ENCODE data around the gene HCRTR2. TPM values are rescaled to one million over a fixed set of nuclear protein-coding genes. Genes with fewer than 3 reads are reported as not detected.

HCRTR2 gene
- total RNA-seq (2022; extraction: Qiagen RNA extraction) = not detected in 5 replicates

DNA sequence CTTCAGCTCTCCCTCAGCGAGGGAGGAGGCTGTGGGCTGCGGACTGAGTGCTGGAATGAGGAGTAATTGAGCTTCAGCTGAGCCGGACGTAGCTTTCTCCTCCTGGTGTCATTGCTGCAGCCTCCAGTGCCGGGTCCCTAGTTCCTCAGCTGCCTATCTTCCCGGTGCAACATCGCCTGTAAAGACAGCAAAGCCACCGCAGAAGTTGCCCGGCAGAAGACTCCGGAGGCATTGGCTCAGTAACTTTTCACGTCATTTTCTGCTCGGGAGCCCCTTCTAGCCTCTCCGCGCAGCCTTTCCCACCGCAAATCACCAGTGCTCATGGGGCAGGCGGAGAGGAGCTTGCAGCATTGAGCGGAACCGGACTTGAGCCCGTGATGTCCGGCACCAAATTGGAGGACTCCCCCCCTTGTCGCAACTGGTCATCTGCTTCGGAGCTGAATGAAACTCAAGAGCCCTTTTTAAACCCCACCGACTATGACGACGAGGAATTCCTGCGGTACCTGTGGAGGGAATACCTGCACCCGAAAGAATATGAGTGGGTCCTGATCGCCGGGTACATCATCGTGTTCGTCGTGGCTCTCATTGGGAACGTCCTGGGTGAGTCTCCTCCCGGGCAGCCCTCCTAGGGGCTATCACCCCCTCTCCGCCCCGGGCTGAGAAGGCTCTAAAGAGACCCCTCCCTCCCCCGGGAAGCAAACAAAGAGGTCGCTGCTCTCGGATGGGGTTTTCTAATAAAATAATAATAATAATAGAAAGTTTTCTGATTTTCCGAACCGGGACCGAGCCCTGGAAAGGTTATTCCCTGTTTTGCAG lies at the start of gene HCRTR2:
HCRTR2 (plus strand) TSS at position 305 of the 816 bp plus-strand sequence; CDS start at position 378, 73 bp downstream.

DNA sequence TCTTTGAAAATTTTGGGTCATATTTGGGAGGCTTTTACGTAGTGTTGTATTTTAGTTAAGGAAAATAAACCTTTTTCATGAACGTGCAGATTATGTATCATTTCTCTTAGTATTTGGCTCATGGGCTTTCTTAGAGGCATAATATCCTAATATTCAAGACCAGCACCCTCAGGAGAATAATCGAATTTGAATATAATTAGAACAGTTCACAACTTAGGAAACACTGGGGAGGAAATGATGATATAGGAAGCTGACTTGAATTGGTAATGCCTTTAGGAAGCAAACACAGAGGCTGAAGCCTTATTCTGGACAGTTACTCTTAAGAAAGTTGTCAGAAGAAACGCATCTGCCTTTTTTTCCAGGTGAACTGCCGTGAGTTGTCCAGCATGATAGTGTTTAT lies 152.9 kb downstream of the HCRTR2 start, which contains the start of gene GFRAL:
GFRAL (plus strand) TSS at position 301 of the 400 bp plus-strand sequence; CDS start at position 387, 86 bp downstream.

Other genes with a start within 250 kb of the HCRTR2 start
- not detected in 5 replicates for gene GFRAL, start 153.0 kb downstream of the HCRTR2 start, total RNA-seq (2022; extraction: Qiagen RNA extraction)

All from A549 treated with dexamethasone at 1 μM for 4 hours (cell line).